HG03135 (cell line): ENCODE results near the gene TOM1L2.

Experiments used
- ATAC-seq: cut with Tn5 transposase; IDR thresholded peaks from one replicate; pipeline ENCODE4 v1.9.1; 2021; ENCODE audit warnings: mild to moderate bottlenecking, moderate library complexity; ENCODE audit not compliant: unreplicated experiment

The TOM1L2 gene

GRCh38 chr17:17823433-17824118 lies 148.6 kb downstream of the TOM1L2 start:
- peak; percentile 72 for ATAC-seq

DNA sequence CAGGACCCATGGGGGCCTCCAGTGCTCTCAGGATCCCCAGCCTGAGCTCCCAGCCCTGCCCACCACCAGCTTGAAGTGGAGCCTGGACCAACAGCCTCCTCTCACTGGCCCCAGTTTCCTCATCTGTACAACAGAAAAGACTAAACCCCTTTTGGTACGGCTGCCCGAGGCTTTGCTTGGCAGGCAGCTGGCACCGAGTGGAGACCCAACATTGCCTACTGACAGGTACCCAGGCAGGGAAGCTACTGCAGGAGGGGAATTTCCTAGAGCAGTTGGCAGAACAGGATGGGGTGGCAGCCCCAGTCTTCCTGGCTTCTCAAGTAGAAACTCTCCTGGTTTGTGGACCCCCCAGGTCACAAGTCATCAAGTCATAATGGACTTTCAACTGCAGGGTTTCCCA lies 149.6 kb downstream of the TOM1L2 start:
- no peak for ATAC-seq

- no peak for ATAC-seq
These were observed 150.0 kb downstream of the TOM1L2 start for GRCh38 chr17:17822189-17822588.

DNA sequence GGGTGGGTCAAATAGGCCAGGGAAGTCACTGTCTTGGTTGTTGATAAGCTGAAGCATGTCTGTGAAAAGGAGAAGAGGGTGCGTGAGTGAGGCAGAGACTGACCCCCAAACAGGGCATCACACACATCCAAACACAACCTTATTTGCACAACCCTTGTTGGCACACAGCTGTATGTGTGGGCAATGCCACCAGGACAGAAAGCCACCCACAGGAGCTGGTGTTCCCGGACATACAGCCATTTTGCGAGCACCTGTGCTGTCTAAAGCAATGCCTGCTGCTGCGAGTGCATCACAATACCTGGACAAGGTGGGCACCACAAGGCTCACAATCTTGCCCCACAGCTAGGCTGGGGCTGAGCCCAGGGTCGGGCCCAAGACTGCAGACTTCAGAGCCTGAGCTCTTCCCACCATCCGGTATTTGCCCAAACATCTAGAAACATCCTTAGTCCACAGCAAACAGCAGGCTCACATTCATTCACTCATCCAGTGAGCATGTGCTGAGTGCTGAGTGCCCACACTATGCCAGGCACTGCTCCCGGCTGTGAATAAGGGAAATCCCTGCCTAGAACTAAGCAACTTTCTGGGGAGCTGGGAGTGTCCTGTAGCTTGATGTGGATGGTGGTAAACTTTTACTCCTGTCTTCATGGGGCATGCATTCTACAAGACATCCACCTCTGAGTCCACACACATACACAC lies 151.6 kb downstream of the TOM1L2 start:
- no peak for ATAC-seq

DNA sequence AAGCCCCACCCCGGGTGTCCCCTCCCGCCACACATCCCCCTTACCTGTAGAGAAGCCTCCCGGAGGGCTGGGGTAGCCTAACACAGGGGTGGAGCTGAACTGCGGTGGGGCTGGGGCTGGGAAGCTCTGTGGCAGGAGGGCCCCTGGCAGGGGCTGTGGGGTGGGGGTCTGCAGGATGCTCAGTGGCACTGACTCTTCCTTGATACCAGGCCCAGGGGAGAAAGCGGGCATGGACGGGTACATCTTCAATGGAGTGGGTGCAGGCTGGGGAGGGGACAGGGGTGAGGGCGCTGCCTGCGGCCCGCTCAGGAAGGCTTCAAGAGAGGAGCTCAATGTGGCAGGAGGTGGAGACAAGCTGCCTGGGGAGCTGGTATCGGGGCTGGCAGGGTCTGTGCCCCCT lies 152.2 kb downstream of the TOM1L2 start:
- no peak for ATAC-seq

- ATAC-seq: no peak
These were observed 152.6 kb downstream of the TOM1L2 start for GRCh38 chr17:17819561-17819995.

GRCh38 chr17:17819111-17819510 lies 153.1 kb downstream of the TOM1L2 start:
- ATAC-seq: no peak

GRCh38 chr17:17818088-17818526 lies 154.1 kb downstream of the TOM1L2 start:
- no peak for ATAC-seq

DNA sequence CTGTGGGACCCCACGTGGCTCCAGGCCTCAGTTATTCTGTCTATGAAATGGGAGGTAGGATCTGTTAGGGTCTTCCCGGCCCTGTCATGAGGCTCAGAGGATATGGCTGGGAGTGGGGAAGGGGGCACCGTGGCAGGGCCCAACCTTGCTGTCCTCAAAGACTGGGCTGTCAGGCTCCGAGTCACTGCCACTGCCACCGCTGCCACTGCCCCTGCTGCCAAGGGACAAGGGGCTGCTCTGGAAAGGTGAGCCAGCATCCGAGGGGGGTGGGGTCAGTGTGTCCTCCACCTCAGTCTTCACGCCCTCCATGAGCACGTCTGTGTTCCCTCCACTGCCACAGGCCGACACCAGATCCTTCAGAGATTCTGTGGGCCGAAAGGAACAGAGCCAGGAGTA lies 154.7 kb downstream of the TOM1L2 start:
- no peak for ATAC-seq

DNA sequence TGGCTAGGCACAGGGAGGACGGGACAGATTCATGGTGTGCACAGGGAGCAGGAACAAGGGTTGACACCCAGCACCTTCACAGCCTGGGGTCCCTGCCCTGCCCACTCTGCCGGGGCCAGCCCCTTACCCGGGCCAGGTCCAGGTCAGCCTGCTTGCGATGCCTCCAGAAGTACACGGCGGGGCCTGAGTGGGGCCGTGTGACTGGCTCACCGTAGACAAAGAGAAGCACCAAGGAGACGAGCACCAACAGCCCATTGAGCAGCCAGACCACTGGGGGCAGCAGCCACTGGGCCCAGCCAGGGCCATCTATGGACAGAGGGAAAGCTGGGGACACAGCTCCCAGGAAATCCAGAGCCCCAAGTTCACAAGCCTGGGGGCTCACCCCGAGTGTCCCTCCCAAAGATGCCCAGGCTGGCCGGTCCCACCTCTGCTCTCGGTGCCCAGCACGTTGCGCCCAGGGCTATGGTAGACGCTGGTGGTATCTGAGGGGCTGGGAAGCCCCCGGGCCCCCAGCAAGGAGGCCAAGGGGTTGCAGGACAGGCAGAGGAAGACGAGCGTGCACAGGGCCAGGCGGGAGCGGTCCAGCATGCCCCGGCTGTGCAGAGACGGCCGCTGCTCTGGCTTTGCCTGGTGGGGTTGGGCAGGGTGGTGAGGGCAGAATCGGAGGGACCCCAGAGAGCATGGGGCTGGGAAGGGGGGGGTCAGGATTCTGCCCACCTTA lies 155.2 kb downstream of the TOM1L2 start:
- ATAC-seq: no peak

- no peak for ATAC-seq
These were observed 155.9 kb downstream of the TOM1L2 start for GRCh38 chr17:17816240-17816814.

DNA sequence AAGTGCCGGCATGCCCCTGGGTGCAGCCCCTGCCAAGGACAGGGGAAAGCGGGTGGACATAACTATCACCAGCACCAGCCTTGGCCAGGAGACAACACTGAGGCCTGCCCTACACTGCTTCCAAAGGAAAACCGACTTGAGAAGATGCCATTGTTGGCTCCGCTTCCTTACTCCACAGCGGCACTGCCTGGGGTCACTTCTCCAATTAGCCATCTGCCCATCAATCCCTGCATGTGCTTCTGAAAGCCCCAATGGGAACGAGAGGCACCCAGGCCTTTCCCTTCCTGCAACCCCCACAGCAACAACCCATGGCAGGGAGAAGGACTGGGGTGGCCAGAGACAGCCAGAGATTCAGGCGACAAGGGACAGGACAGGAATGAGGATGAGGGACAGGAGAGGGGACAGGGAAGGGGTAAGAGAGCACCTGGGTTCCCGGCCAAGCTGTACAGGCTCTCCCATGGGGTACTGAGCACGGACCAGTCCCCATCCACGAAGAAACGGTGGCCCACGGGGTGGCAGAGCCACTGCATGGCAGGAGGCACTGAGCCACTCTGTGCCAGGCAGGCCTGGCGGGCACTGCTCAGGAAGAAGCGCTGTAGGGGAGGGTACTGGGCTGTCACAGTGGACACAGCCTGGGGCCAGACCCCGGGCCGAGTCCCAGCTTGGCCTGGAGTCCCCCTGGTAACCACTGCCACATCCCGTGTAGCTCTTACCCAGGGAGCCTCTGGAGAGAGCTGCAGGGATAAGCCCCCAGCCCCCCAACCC lies 156.6 kb downstream of the TOM1L2 start:
- no peak for ATAC-seq

GRCh38 chr17:17815062-17815406 lies 157.2 kb downstream of the TOM1L2 start:
- ATAC-seq: no peak

GRCh38 chr17:17814162-17815061 lies 157.8 kb downstream of the TOM1L2 start:
- ATAC-seq: no peak

- no peak for ATAC-seq
These were observed 158.5 kb downstream of the TOM1L2 start for GRCh38 chr17:17813725-17814095.

GRCh38 chr17:17813055-17813724 lies 159.0 kb downstream of the TOM1L2 start:
- no peak for ATAC-seq

DNA sequence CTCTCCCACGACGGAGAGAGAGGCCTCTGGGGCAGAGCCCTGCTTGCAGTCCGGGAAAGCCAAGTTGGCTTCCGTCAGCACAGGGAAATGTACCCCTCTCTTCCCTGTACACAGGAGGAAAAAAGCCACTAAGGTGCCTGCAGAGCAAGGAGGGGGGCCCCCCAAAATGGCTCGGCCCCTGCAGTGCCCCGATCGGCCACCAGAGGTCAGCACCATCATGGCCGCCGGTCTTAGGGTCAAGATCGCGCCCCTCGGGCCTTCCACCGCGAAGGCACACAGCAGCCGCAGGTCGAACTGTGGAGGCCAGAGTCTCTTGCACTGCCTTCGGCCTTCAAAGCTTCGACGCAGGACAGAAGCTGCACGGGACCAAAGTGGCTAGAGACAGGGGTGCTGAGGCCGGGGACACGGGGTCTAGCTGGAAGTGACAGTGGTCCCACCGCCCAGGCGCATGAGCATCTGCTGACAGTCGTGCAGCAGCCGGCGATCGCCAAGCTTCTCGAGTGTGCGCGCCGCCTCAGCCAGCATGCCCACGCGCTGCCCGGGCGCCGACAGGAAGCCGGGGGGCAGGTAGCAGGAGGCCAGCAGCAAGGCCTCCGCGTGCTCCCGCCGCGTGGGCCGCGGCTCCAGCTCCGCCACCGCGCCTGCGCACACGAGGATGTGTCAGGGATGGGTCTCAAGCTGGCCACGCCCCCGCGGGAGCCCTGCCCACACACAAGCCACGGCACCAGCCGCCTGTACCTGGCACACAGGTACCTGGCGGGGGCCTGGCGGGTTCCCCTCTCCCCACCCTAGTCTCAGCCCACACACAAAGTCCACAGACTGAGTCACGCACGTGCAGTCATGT lies 159.8 kb downstream of the TOM1L2 start:
- no peak for ATAC-seq

- ATAC-seq: no peak
These were observed 160.6 kb downstream of the TOM1L2 start for GRCh38 chr17:17811381-17812210.
